Measurements from ENCODE around the gene ARHGAP24.
"Not testable (repeated sequence)": the region's sequence is repeated elsewhere in the genome, so short reads cannot be mapped to it uniquely, and the experiment has no call there.

Gene ARHGAP24

DNA sequence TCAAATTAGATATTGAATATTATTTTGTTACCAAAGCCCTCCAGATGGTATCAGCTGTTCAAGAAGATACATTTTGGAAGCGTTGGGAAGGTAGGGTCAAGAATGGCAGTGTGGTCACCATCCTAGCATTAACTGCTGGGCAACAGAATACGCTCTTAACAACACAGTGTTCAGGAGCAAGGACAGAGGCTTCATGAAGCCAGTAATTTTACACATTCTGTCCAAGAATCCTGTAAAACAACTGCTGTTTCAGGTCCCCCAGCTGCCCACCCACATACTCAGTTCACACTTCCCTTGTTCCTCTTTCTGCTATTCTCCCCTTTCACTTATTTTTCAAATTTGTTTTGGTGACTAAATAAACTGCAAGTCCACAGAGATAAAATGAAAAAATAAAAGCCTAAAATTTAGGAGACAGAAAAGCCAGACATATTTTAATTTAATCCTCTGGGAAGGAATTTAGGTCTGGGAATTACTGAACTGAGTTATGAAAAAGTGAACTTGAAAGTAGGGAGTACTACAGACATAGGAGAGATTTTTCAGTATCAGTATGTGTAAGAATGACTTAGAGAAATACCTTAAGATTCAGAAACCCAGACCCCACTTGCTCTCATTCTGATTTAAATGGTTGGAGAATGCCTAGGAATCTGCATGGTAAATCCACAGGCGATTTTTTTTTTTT lies 478.2 kb downstream of the ARHGAP24 start:
- peaks cover 27% of the 10 kb centered on the region for H3K79me2 ChIP-seq (ENCODE audit: control insufficient read depth, insufficient read depth, low read length, unreplicated experiment)
- no peaks in the 10 kb centered on the region for H3K27me3 ChIP-seq (ENCODE audit: insufficient read depth, low read length)
- peak overlapping the region; percentile 96 for H3K27ac ChIP-seq (ENCODE audit: low read depth, low read length)
- no peak overlapping the region for H2AFZ ChIP-seq (ENCODE audit: low read length, unreplicated experiment)
- no peaks in the 10 kb centered on the region for H3K36me3 ChIP-seq (ENCODE audit: insufficient read depth, low read length)
- peak overlapping the region; percentile 25; the same call in 1 of the 2 replicates for H3K4me3 ChIP-seq (ENCODE audit: low read depth, low read length)
- peaks cover 23% of the 10 kb centered on the region for H3K4me1 ChIP-seq (ENCODE audit: control insufficient read depth, insufficient read depth, low read length, unreplicated experiment)

DNA sequence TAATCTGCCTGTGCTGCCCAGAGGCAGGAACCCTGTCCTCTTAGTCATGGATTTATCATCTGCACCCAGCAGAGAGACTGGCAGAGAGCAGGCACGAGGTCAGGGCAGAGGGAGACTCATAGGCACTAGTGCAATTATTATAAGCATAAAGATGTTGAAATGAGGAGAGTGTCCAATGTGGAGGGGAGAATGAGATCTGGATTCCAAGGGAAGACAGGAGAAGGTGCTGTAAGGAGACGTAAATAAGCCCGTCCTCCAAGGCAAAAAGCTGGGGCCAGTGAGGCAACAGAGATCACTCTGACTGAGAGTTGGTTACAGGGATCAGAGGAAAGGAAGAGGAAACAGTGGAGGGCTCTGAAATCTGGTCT lies 478.7 kb downstream of the ARHGAP24 start:
- H3K27ac ChIP-seq (ENCODE audit: low read depth, low read length): peak overlapping the region; percentile 96
- no peaks in the 10 kb centered on the region for H3K27me3 ChIP-seq (ENCODE audit: insufficient read depth, low read length)
- peak overlapping the region; percentile 1; the same call in 1 of the 2 replicates for H3K4me3 ChIP-seq (ENCODE audit: low read depth, low read length)
- peaks cover 23% of the 10 kb centered on the region for H3K79me2 ChIP-seq (ENCODE audit: control insufficient read depth, insufficient read depth, low read length, unreplicated experiment)
- H3K4me1 ChIP-seq (ENCODE audit: control insufficient read depth, insufficient read depth, low read length, unreplicated experiment): peaks cover 23% of the 10 kb centered on the region
- no peaks in the 10 kb centered on the region for H3K36me3 ChIP-seq (ENCODE audit: insufficient read depth, low read length)
- no peak overlapping the region for H2AFZ ChIP-seq (ENCODE audit: low read length, unreplicated experiment)

DNA sequence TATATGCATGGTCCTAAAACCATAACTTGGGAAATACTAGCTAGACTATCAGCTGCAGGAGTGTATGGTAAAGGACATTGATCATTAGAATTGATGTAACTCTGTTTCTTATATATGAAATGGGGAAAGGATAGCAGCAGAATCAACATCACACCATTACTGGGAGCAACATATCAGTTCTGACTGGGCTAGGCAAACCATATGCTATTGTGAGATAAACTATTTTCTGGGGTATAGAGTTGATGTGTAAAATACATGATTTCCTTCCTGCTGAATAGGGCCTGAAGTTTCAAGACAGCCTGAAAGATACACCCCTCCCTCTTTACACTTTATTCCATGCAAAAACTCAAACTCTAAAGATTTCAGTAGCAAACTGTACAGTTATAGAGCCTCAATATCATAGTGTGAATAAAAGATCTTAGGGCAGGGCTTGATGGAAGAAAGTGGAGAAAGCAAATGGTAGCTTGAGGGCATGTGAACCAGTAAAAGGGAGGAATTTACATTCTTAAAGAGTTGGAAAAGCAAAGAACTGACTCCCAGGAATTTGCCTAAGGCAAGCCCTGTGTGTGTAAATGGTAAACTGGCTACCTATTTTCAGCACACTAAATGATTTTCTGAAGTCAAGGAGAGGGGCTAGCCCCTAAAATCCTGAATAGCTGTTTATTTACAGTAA lies 480.8 kb downstream of the ARHGAP24 start:
- no peaks in the 10 kb centered on the region for H3K27me3 ChIP-seq (ENCODE audit: insufficient read depth, low read length)
- no peaks in the 10 kb centered on the region for H3K36me3 ChIP-seq (ENCODE audit: insufficient read depth, low read length)
- H3K4me1 ChIP-seq (ENCODE audit: control insufficient read depth, insufficient read depth, low read length, unreplicated experiment): peaks cover 23% of the 10 kb centered on the region
- H2AFZ ChIP-seq (ENCODE audit: low read length, unreplicated experiment): no peak overlapping the region
- H3K4me3 ChIP-seq (ENCODE audit: low read depth, low read length): no peak overlapping the region
- peaks cover 26% of the 10 kb centered on the region for H3K79me2 ChIP-seq (ENCODE audit: control insufficient read depth, insufficient read depth, low read length, unreplicated experiment)
- H3K27ac ChIP-seq (ENCODE audit: low read depth, low read length): no peak overlapping the region

DNA sequence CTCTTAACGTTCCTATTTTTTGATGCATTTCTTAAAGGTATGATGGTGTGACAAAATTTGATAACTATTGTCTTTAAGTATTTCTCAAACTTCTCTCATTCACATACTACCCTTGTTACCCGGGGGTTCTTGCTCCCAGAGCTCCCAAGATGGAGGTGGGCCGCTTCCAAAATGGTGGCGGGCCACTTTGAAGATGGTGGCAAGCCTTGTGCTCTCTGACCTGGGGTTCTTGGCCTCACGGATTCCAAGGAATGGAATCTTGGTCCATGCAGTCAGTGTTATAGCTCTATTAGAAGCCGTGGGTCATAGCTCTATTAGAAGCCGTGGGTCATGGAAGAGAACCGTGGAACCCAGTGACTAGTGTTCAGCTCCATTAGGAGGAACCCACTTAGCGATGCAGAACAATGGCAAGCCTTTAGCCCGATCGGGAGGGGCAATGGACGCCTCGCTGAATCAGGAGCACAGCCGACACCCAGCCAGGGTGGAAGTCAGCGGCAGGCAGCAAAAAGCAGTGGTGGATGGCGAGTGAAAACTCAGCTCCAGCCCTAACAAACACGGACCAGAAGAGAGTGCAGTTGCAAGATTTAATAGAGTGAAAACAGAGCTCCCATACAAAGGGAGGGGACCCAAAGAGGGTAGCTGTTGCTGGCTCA lies 481.5 kb downstream of the ARHGAP24 start:
- no peak overlapping the region for H3K4me3 ChIP-seq (ENCODE audit: low read depth, low read length)
- H2AFZ ChIP-seq (ENCODE audit: low read length, unreplicated experiment): no peak overlapping the region
- H3K27me3 ChIP-seq (ENCODE audit: insufficient read depth, low read length): no peaks in the 10 kb centered on the region
- H3K36me3 ChIP-seq (ENCODE audit: insufficient read depth, low read length): no peaks in the 10 kb centered on the region
- no peak overlapping the region for H3K27ac ChIP-seq (ENCODE audit: low read depth, low read length)
- peaks cover 23% of the 10 kb centered on the region for H3K4me1 ChIP-seq (ENCODE audit: control insufficient read depth, insufficient read depth, low read length, unreplicated experiment)
- H3K79me2 ChIP-seq (ENCODE audit: control insufficient read depth, insufficient read depth, low read length, unreplicated experiment): peaks cover 21% of the 10 kb centered on the region

DNA sequence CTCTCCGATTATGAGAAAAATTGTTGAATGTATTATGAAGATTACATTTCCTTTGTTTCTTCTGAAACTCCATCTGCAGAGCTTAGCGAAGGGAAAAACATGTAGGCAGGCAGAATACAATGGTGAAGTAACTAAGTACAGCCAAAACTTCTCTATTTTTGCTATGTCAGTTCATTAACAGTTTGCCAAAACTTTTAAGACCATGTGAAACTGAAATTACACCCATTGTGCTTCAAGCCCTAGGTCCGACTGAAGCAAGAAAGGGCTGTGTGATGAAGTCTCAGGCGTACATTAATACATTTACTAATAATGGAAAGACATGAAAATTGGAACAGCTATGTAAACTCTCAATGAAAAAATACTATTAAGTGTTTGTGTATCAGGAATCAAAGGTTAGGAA lies 486.9 kb downstream of the ARHGAP24 start:
- Histone ChIP-seq H3K4me3 (ENCODE audit: low read depth, low read length) (no peak overlapping the region), H3K36me3 (ENCODE audit: insufficient read depth, low read length) (no peaks in the 10 kb centered on the region), H3K27me3 (ENCODE audit: insufficient read depth, low read length) (no peaks in the 10 kb centered on the region), H3K27ac (ENCODE audit: low read depth, low read length) (no peak overlapping the region), H2AFZ (ENCODE audit: low read length, unreplicated experiment) (no peak overlapping the region), H3K79me2 (ENCODE audit: control insufficient read depth, insufficient read depth, low read length, unreplicated experiment) (peaks cover 22% of the 10 kb centered on the region), H3K4me1 (ENCODE audit: control insufficient read depth, insufficient read depth, low read length, unreplicated experiment) (peaks cover 27% of the 10 kb centered on the region)

DNA sequence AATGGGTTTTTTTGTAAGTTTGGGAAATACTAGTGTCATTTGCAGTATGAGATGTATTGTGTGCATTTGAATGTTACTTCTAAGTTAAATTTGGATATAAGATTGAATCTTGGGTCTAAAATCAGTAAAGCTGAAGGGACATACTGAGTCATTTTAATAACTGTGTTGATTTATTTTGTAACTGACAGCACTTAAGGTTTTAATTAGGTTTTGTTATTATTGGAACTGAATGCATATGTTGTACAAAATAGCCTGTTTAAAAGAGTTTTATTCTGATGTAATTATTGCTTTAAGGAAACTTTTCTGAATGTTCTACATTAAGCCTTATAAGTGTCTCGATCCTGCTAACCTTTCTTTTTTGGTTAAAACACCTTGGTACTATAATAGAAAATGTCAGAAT lies 488.3 kb downstream of the ARHGAP24 start:
- Histone ChIP-seq H3K4me1 (ENCODE audit: control insufficient read depth, insufficient read depth, low read length, unreplicated experiment) (peaks cover 41% of the 10 kb centered on the region), H2AFZ (ENCODE audit: low read length, unreplicated experiment) (no peak overlapping the region), H3K4me3 (ENCODE audit: low read depth, low read length) (no peak overlapping the region), H3K79me2 (ENCODE audit: control insufficient read depth, insufficient read depth, low read length, unreplicated experiment) (peaks cover 27% of the 10 kb centered on the region), H3K27me3 (ENCODE audit: insufficient read depth, low read length) (no peaks in the 10 kb centered on the region), H3K36me3 (ENCODE audit: insufficient read depth, low read length) (no peaks in the 10 kb centered on the region), H3K27ac (ENCODE audit: low read depth, low read length) (no peak overlapping the region)

DNA sequence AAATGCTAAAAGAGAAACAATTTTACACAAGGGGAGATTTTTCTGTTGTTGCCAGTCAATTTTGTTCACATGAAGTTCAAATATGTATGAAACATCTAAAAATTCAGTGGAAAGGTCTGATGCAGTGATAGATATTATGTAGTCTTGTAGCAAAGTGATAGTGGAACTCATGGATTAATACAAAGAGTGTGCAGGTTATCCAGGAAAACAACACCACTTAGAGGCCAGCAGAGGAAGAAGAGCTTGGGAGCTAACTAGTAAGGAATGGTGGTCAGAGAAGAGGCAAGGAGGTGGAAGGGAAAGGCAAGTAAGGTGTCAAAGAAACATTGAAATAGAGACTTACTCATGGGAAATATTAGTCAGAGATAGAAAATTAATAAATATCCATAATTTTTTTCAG lies 489.3 kb downstream of the ARHGAP24 start:
- Histone ChIP-seq H3K27me3 (ENCODE audit: insufficient read depth, low read length) (no peaks in the 10 kb centered on the region), H3K36me3 (ENCODE audit: insufficient read depth, low read length) (no peaks in the 10 kb centered on the region), H3K79me2 (ENCODE audit: control insufficient read depth, insufficient read depth, low read length, unreplicated experiment) (peaks cover 25% of the 10 kb centered on the region), H3K4me3 (ENCODE audit: low read depth, low read length) (no peak overlapping the region), H2AFZ (ENCODE audit: low read length, unreplicated experiment) (no peak overlapping the region), H3K27ac (ENCODE audit: low read depth, low read length) (no peak overlapping the region), H3K4me1 (ENCODE audit: control insufficient read depth, insufficient read depth, low read length, unreplicated experiment) (peaks cover 47% of the 10 kb centered on the region)

DNA sequence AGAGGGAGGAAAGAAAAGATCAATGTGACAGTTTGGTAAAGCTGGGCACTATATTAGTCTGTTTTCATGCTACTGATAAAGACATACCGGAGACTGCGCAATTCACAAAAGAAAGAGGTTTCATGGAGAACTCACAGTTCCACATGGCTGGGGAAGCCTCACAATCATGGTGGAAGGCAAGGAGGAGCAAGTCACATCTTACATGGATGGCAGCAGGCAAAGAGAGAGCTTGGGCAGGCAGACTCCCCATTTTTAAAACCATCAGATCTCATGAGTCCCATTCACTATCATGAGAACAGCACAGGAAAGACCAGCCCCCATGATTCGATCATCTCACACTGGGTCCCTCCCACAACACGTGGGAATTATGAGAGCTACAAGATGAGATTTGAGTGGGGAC lies 490.1 kb downstream of the ARHGAP24 start:
- Histone ChIP-seq H3K4me1 (ENCODE audit: control insufficient read depth, insufficient read depth, low read length, unreplicated experiment) (peaks cover 53% of the 10 kb centered on the region), H3K79me2 (ENCODE audit: control insufficient read depth, insufficient read depth, low read length, unreplicated experiment) (peaks cover 26% of the 10 kb centered on the region)
- H2AFZ ChIP-seq (ENCODE audit: low read length, unreplicated experiment); H3K27me3 ChIP-seq (ENCODE audit: insufficient read depth, low read length); H3K4me3 ChIP-seq (ENCODE audit: low read depth, low read length); H3K27ac ChIP-seq (ENCODE audit: low read depth, low read length); H3K36me3 ChIP-seq (ENCODE audit: insufficient read depth, low read length): not testable (repeated sequence)

DNA sequence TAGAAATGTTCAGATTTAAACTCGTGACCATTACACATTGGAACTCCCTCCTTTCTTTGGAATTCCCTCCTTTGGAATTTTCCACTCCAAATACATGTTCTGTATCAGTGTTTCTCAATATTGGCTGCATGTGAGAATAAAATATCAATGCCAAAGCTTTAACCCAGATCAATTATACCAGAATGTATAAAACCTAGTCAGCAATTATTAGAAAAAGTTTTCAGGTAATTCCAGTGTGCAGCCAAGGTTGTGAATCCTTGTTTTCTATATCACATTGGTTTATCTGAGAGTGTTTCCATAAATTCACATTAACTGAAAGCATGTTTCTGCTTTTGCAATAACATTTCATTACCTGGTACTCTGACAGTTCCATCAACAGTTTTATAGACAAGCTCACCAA lies 490.6 kb downstream of the ARHGAP24 start:
- H3K79me2 ChIP-seq (ENCODE audit: control insufficient read depth, insufficient read depth, low read length, unreplicated experiment): peaks cover 29% of the 10 kb centered on the region
- no peaks in the 10 kb centered on the region for H3K27me3 ChIP-seq (ENCODE audit: insufficient read depth, low read length)
- peaks cover 58% of the 10 kb centered on the region for H3K4me1 ChIP-seq (ENCODE audit: control insufficient read depth, insufficient read depth, low read length, unreplicated experiment)
- no peak overlapping the region for H3K27ac ChIP-seq (ENCODE audit: low read depth, low read length)
- H3K36me3 ChIP-seq (ENCODE audit: insufficient read depth, low read length): no peaks in the 10 kb centered on the region
- no peak overlapping the region for H3K4me3 ChIP-seq (ENCODE audit: low read depth, low read length)
- H2AFZ ChIP-seq (ENCODE audit: low read length, unreplicated experiment): no peak overlapping the region

DNA sequence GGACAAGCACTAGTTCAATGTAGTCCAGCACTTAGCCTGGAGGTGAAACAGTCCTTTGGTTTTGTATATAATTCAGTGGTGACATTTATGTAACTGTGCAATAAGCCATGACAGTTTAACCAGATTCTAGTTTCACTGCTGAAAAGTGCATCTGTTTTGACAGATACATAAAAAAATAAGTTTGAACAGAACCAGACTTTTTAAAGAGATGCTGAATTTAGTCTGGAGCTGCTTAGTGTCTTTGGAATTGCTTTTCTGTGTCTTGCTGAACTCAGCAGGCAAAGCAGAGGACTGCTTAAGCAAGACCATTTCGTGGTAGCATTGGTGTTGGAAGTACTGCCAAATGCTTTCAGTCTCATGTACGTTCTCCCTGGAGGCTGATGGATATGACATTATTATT lies 491.4 kb downstream of the ARHGAP24 start:
- Histone ChIP-seq H3K4me3 (ENCODE audit: low read depth, low read length) (no peak overlapping the region), H3K36me3 (ENCODE audit: insufficient read depth, low read length) (no peaks in the 10 kb centered on the region), H3K27me3 (ENCODE audit: insufficient read depth, low read length) (no peaks in the 10 kb centered on the region), H3K79me2 (ENCODE audit: control insufficient read depth, insufficient read depth, low read length, unreplicated experiment) (peaks cover 29% of the 10 kb centered on the region), H3K4me1 (ENCODE audit: control insufficient read depth, insufficient read depth, low read length, unreplicated experiment) (peaks cover 61% of the 10 kb centered on the region), H2AFZ (ENCODE audit: low read length, unreplicated experiment) (no peak overlapping the region), H3K27ac (ENCODE audit: low read depth, low read length) (peak overlapping the region; percentile 71; the same call in 1 of the 2 replicates)

DNA sequence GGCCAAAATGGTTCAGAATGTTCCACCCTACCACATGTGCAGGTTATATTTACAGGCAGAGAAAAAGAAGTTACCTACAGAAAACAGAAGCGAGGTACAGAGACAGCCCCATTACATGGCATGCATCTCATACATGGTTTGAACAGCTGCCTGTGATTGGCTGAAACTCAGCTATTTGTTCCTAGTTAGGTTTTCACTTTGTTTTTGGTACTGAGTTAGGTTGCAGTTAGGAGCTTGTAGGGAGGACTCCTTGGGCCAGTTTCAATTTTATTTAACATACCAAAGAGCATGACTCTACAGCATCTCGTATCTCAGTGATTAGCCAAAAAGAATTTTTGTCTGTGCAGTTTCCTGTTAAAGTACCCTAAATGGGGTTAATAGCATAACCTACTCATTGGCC lies 492.9 kb downstream of the ARHGAP24 start:
- peaks cover 56% of the 10 kb centered on the region for H3K4me1 ChIP-seq (ENCODE audit: control insufficient read depth, insufficient read depth, low read length, unreplicated experiment)
- H3K4me3 ChIP-seq (ENCODE audit: low read depth, low read length): peak overlapping the region; percentile 48
- H2AFZ ChIP-seq (ENCODE audit: low read length, unreplicated experiment): no peak overlapping the region
- no peaks in the 10 kb centered on the region for H3K36me3 ChIP-seq (ENCODE audit: insufficient read depth, low read length)
- peaks cover 28% of the 10 kb centered on the region for H3K79me2 ChIP-seq (ENCODE audit: control insufficient read depth, insufficient read depth, low read length, unreplicated experiment)
- no peaks in the 10 kb centered on the region for H3K27me3 ChIP-seq (ENCODE audit: insufficient read depth, low read length)
- H3K27ac ChIP-seq (ENCODE audit: low read depth, low read length): peak overlapping the region; percentile 71

All from ACC112 (cell line).